Stimulated activated CD4-positive, alpha-beta T cell treated with anti-CD3 and anti-CD28 coated beads, Interleukin-2, amount 100 ng/mL, for 4 hours (primary cell): ENCODE results near the gene TNIK.

ENCODE experiments used
- DNase-seq: peaks from one replicate; pipeline ENCODE4 v3.0.0-alpha.2; 2020; ENCODE audit warnings: low read depth

Gene TNIK

GRCh38 chr3:171358181-171358880, 101.9 kb downstream of the TNIK start:
- DNase-seq, result no peak

- DNase-seq, result no peak
Measured at GRCh38 chr3:171357721-171358120, 102.5 kb downstream of the TNIK start.

- DNase-seq, result no peak
Measured at GRCh38 chr3:171356251-171356650, 104.0 kb downstream of the TNIK start.

- no peak for DNase-seq
Measured at GRCh38 chr3:171354706-171355582, 105.3 kb downstream of the TNIK start.

GRCh38 chr3:171354049-171354705, 106.0 kb downstream of the TNIK start:
- no peak for DNase-seq

GRCh38 chr3:171353423-171353822, 106.8 kb downstream of the TNIK start:
- DNase-seq, result no peak

GRCh38 chr3:171352387-171352935, 107.7 kb downstream of the TNIK start:
- DNase-seq, result no peak

- DNase-seq, result no peak
Measured at GRCh38 chr3:171351676-171352075, 108.5 kb downstream of the TNIK start.

GRCh38 chr3:171350364-171350763, 109.8 kb downstream of the TNIK start:
- no peak for DNase-seq

GRCh38 chr3:171349392-171349791, 110.8 kb downstream of the TNIK start:
- DNase-seq, result no peak

GRCh38 chr3:171348121-171348520, 112.1 kb downstream of the TNIK start:
- no peak for DNase-seq

- no peak for DNase-seq
Measured at GRCh38 chr3:171347301-171348039, 112.7 kb downstream of the TNIK start.

- no peak for DNase-seq
Measured at GRCh38 chr3:171346582-171347300, 113.5 kb downstream of the TNIK start.

- DNase-seq, result no peak
Measured at GRCh38 chr3:171346019-171346418, 114.2 kb downstream of the TNIK start.

- no peak for DNase-seq
Measured at GRCh38 chr3:171345107-171345843, 114.9 kb downstream of the TNIK start.

GRCh38 chr3:171343693-171344092, 116.5 kb downstream of the TNIK start:
- no peak for DNase-seq

GRCh38 chr3:171342783-171343420, 117.3 kb downstream of the TNIK start:
- no peak for DNase-seq

GRCh38 chr3:171342200-171342599, 118.0 kb downstream of the TNIK start:
- no peak for DNase-seq

- no peak for DNase-seq
Measured at GRCh38 chr3:171340434-171340833, 119.8 kb downstream of the TNIK start.

GRCh38 chr3:171339598-171339997, 120.6 kb downstream of the TNIK start:
- no peak for DNase-seq
